22Rv1 (cell line): ENCODE data around the gene DNASE1L1.

ENCODE experiments used
- H3K27ac ChIP-seq: fragments of 450-650 bp; 2 replicates; pipeline ENCODE4 v1.5.1; 2017
- ZFX ChIP-seq: fragments of 450-650 bp; IDR thresholded peaks from 2 replicates; pipeline ENCODE4 v1.6.1; 2017; ENCODE audit warnings: antibody characterized with exemption, borderline replicate concordance
- TF ChIP-seq, protein P1 (sequence below): fragments of 450-650 bp; IDR thresholded peaks from 2 replicates; pipeline ENCODE4 v1.5.1; 2017; ENCODE audit warnings: mild to moderate bottlenecking

Gene DNASE1L1

DNA sequence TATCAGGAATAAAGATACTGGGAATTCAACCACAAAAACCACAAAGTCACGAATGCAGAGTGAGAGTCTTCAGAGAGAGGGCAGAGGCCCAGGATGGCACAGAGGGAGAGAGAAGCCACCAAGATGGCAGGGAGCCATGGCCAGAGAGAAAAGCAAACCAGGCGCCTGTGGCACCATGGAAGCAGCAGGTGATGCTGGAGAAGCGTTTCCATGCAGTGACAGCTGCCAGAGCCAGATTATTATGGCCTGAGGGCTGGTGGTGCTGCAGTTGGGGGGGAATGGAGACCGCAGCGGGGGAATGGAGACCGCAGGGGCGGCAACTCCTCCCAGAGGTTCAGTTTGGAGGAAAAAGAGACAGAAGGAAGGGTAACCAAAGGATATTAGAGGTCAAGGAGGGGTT is 8.1 kb upstream of the DNASE1L1 start:
- no peak overlapping the region for H3K27ac ChIP-seq
- no peak for TF ChIP-seq ZFX
- TF ChIP-seq, protein P1, sequence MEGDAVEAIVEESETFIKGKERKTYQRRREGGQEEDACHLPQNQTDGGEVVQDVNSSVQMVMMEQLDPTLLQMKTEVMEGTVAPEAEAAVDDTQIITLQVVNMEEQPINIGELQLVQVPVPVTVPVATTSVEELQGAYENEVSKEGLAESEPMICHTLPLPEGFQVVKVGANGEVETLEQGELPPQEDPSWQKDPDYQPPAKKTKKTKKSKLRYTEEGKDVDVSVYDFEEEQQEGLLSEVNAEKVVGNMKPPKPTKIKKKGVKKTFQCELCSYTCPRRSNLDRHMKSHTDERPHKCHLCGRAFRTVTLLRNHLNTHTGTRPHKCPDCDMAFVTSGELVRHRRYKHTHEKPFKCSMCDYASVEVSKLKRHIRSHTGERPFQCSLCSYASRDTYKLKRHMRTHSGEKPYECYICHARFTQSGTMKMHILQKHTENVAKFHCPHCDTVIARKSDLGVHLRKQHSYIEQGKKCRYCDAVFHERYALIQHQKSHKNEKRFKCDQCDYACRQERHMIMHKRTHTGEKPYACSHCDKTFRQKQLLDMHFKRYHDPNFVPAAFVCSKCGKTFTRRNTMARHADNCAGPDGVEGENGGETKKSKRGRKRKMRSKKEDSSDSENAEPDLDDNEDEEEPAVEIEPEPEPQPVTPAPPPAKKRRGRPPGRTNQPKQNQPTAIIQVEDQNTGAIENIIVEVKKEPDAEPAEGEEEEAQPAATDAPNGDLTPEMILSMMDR: no peak

DNA sequence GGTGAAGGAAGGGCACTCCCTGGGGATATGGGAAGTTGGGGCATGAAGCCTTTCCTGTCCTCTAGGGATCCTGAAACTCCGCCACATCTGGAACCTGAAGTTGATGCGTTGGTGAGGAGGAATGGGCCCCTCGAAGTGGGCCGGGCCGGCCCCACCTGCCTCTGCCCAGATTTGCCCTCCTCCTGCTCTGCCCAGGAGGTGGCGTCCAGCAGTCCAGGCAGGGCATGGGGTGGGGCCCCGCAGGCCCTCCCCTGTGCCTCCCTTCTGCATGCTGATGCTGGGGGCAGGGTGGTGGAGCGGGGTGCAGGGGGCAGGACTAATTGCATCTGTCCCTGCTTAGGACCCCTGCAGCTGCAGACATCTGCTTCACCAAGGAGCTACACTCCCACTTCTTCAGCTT is 4.1 kb upstream of the DNASE1L1 start:
- no peak for TF ChIP-seq ZFX
- TF ChIP-seq, protein P1: no peak
- no peak overlapping the region for H3K27ac ChIP-seq

- TF ChIP-seq, protein P1: no peak
- no peak for TF ChIP-seq ZFX
- peak overlapping the region; percentile 84 for H3K27ac ChIP-seq
These were observed 3.4 kb upstream of the DNASE1L1 start for GRCh38 chrX:154412468-154412867.

- peak overlapping the region; percentile 84 for H3K27ac ChIP-seq
- no peak for TF ChIP-seq ZFX
- TF ChIP-seq, protein P1: no peak
These were observed 2.9 kb upstream of the DNASE1L1 start for GRCh38 chrX:154411981-154412340.

GRCh38 chrX:154408659-154409221 is 314 bp downstream of the DNASE1L1 start:
- H3K27ac ChIP-seq: no peak overlapping the region
- TF ChIP-seq, protein P1: no peak
- no peak for TF ChIP-seq ZFX

DNA sequence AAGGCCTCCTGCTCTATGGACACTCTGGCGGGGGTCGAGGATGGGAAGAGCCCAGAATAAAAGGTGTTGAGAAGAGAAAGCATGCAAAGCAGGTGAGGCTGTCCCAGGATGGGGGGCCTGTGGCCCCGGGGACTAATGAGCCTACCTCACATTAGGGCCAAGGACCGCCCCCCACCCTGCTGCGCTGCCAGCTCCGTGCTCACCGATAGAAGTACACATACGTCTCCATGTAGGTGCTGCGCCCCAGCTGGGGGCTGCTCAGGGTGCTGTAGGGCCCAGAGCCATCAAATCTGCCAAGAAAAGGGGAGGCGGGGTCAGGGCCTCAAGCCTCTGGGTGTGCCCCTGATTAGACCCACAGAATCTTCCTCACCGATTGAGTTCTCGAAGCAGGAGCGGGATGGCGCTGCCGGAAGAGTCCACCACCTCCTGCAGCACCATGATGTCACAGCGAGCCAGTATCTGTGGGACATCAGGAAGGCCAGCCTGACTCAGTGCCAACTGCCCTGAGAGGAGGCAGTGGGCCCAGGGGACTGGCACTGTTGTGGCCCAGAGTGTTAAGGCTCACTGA is 4.3 kb downstream of the DNASE1L1 start:
- no peak for TF ChIP-seq ZFX
- TF ChIP-seq, protein P1: no peak
- no peak overlapping the region for H3K27ac ChIP-seq

DNA sequence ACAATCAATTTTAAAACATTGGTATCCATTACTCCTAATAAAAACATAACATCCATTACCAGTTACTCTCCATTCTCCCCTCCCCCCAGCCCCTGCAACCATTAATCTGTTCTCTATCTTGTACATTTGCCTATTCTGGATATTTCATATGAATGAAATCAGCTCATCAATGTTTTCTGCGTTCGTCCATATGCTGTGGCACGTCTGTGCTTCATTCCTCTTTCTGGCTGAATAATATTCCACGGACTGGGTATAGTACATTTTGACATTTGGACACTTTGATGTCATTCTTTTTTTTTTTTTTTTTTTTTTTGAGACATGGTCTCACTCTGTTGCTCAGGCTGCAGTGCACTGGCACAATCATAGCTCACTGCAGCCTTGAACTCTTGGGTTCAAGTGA is 5.2 kb downstream of the DNASE1L1 start:
- TF ChIP-seq, protein P1: no peak
- TF ChIP-seq ZFX: no peak
- H3K27ac ChIP-seq: no peak overlapping the region
